NCI-H1105 treated with DMSO at 0.1 percent for 48 hours (cell line): ENCODE measurements around the gene F12.

Source experiments
- DNase-seq: peaks from one replicate; lab custom pipeline; 2025; lab: John Stamatoyannopoulos, UW

Gene F12

GRCh38 chr5:177412603-177413233 is 3.4 kb upstream of the F12 start:
- no peak for DNase-seq

GRCh38 chr5:177410575-177410974 is 1.2 kb upstream of the F12 start:
- DNase-seq: no peak

DNA sequence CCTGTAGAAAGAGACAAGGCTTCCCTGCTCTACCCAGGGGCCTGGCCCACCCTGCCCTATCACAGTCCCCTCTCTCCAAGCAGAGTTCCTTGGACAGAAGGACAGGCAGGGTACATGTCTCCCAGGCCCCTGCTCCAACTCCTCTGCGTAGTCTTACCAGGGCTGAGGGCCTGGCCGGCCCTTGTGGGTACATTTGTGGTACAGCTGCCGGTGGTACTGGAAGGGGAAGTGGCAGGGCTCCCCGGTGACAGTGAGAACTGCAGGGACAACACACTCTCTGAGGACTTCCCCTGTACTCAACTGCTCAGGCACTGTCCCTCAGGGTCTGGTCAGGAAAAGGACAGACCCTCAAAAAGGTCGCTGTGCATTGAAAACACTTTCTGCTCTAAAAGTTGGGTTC is 3.6 kb downstream of the F12 start:
- DNase-seq: no peak

DNA sequence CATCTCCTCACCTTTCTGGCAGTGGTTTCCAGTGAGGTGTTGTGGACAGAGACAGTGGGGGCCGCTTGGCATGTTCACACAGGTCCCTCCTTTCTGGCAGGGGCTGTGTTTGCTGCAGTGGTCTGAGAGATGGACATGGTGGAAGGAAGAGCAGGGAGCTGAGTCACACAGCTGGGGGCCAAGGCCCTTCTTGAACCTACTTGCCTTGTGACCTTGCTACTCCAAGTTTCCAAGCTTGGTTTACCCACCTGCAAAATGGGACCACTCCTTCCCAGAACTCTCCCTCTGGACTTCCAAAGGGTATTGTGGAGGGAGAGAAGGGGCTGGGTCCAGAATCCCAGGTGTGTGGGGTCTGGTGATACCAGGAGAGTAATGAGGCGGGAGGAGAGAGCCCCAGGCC is 4.1 kb downstream of the F12 start:
- DNase-seq: no peak

DNA sequence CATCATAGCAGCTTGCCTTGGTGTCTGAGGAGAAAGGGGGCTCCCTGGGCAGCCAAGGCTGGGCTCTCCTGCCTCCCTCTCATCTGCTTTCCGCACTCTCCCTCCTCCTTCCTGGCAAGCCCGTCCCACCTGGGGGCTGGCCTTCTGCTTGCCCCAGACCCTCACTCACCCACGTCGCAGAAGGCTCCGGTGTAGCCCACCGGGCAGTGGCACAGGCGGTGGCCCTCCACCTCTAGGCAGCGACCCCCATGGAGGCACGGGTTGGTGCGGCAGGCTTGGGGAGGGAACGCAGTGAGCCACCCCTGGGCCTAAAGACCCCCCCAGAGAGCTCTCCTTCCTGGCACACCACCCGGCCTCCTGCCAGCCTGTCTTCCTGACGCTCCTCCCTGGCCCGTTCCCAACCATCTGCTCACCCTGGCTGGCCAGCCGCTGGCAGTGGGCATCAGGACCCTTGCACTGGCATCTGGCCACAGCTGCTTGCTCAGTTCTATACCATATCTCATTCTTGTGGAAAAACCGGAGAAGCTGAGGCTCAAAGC is 4.7 kb downstream of the F12 start:
- no peak for DNase-seq

GRCh38 chr5:177403792-177404640 is 5.3 kb downstream of the F12 start:
- peak; percentile 35 for DNase-seq

GRCh38 chr5:177403102-177403791 is 6.1 kb downstream of the F12 start:
- DNase-seq: no peak

DNA sequence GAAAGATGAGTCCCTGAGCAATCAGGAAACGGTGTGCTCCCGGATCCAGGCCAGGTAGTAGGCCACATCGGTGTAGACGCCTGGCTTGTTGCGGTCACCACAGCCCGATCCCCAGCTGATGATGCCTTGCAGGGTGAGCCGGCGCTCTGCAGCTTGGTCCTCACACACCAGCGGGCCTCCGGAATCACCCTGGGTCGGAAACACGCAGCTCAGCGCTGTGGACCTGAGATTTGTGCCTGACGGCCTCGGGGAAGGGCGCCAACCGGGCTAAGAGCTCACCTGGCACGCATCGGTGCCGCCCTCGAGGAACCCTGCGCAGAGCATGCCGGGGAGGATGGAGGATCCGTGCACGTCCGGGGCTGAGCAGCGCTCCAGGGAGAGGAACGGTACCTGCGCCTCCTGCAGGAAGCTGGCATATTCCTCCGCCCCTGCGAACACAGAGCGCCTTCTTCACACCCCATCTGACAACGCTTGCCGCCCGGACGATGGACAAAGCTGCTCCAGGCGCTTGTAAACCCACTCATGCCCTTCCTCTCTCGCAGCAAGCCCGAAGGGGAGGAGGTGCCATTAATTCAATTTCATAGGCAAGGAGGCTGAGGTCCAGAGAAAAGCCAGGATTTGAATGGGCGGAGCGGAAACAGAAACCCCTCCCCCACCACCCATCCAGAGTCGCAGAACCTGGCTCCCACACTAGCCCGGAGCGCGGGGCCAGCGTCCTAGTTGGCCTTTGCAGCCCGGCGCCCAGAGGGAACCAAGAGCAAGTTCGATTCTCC is 6.9 kb downstream of the F12 start:
- DNase-seq: peak; percentile 64

DNA sequence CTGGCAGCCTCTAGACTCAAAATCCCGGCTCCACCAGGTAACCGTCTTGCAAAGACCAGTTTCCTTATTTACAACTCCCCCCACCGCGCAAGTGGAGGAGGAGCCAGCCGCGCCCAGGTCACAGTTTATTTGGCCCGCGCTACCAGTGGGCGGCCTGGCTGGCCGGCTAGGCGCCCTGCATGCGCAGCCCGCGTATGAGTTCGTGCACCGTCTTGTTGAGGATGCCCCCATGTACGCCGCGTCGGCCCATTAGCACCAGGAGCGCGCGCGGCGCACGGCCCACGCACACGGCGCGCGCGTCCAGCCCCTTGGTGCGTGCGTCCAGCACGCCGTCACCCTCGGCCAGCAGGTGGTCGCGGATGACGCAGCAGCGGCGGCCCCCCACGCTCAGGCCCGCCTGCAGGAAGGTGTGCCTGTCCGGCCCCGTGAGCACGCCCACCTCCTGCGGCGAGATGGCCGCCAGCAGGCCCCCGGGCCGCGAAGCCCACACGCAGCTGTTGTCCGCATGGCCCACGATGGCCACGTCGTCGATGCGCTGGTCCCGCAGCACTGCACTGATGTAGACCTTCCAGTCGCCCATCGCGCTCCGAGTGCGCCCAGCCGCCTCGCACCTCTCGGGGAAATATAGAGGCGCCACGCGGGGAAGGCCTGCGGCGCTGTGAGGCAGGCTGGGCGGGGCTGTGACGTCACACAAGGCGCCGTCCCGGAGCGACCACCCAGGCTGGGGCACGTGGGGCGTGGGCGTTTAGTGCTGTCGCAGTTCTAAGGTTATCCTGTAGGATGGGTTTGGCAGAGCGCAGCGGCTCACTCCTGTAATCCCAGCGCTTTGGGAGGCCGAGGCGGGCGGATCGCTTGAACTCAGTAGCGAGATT is 9.1 kb downstream of the F12 start, which contains the start of gene PFN3:
PFN3 (minus strand) TSS at position 665 of the 872 bp plus-strand sequence; CDS start at position 580, 85 bp downstream.
- no peak for DNase-seq

DNA sequence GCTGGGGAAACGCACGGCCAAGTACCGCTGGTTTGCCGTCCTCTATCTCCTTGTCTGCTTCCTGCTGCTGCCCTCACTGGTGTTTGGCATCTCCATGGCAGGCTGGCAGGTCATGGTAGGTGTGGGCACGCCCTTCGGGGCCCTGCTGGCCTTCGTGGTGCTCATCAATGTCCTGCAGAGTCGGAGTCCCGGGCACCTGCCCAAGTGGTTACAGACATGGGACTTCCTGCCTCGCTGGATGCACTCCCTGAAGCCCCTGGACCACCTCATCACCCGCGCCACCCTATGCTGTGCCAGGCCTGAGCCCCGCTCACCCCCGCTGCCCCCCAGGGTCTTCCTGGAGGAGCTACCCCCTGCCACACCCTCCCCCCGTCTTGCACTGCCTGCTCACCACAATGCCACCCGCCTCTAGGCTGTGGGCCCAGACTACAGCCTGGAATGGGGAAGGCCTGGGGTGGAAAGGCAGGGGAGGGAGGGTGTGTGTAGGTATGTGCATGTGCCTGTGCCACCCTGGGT is 11.4 kb downstream of the F12 start:
- no peak for DNase-seq

DNA sequence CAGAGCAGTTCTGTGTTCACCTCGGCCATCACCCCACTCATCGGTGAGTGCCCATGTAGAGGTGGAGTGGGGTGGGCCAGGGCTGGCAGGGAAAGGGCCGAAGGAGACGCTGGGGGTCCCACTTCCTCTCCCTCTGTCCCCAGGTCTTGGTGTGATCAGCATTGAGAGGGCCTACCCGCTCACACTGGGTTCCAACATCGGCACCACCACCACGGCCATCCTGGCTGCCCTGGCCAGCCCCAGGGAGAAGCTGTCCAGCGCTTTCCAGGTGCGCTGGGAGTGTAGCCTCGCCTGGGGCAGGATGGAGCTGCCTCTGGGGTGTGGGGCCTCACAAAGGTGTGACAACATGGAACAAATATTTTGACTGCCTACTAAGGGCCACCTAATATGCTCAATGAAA is 12.6 kb downstream of the F12 start:
- DNase-seq: no peak

- DNase-seq: no peak
These were observed 13.3 kb downstream of the F12 start for GRCh38 chr5:177396078-177396477.

GRCh38 chr5:177393990-177394389 is 15.4 kb downstream of the F12 start:
- no peak for DNase-seq

GRCh38 chr5:177393206-177393765 is 16.1 kb downstream of the F12 start:
- no peak for DNase-seq

- no peak for DNase-seq
These were observed 16.6 kb downstream of the F12 start for GRCh38 chr5:177392765-177393164.

GRCh38 chr5:177390363-177391300 is 18.7 kb downstream of the F12 start:
- DNase-seq: peak; percentile 50

GRCh38 chr5:177389241-177390169 is 19.9 kb downstream of the F12 start:
- DNase-seq: no peak

DNA sequence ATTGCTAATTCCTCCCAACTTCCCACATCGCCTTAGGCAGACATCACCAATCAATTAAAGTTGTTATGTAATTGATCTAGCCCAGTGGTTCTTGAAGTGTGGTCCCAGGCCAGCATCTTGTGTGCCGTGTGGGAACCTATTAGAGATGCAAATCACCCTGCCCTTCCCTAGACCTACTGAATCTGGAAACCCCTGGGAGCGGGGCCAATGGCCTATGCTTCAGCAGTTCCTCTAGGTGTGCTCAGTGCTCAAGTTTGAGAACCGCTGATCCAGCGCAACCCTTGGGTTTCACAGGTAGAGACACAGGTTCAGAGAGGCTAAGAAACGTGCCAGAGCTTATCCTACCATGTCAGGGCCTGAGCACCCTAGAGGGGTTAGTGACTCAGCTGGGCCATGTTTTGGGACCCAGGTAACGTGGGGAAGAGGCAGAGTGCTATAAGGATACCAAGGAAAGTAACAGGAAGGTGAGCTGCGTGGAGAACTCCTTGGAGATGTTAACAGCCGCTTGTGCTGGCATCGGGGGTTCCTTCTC is 20.8 kb downstream of the F12 start:
- DNase-seq: no peak
